Epithelial cell of esophagus (primary cell): Measurements from ENCODE around the gene IGSF11.
A peak's percentile ranks its signal among the peaks of the same experiment; 100 is the strongest.

ENCODE experiments used
- DNase-seq: peaks from one replicate; pipeline ENCODE4 v3.0.0; 2010; ENCODE audit warnings: low read depth
- H3K4me3 ChIP-seq: 2 replicates; pipeline ENCODE4 v1.5.1; 2011; ENCODE audit warnings: mild to moderate bottlenecking, low read length, control low read depth
- CTCF ChIP-seq: IDR thresholded peaks from 2 replicates; pipeline ENCODE4 v1.5.1; 2011; ENCODE audit warnings: low read depth, mild to moderate bottlenecking, low read length, control low read depth, inconsistent platforms; ENCODE audit not compliant: insufficient read depth; ENCODE audit errors: missing control alignments

The IGSF11 gene

GRCh38 chr3:118912188-118912587 is 122.5 kb downstream of the IGSF11 start:
- TF ChIP-seq CTCF = no peak
- DNase-seq = no peak
- no peak overlapping the region for H3K4me3 ChIP-seq

- H3K4me3 ChIP-seq = no peak overlapping the region
- no peak for DNase-seq
- no peak for TF ChIP-seq CTCF
Measured at GRCh38 chr3:118910332-118910731, 124.3 kb downstream of the IGSF11 start.

GRCh38 chr3:118909763-118910162 is 124.9 kb downstream of the IGSF11 start:
- no peak for TF ChIP-seq CTCF
- DNase-seq = peak; percentile 55

GRCh38 chr3:118907909-118908308 is 126.7 kb downstream of the IGSF11 start:
- no peak for TF ChIP-seq CTCF
- no peak for DNase-seq
- H3K4me3 ChIP-seq = no peak overlapping the region

More at GRCh38 chr3:118909763-118910162, 124.9 kb downstream of the IGSF11 start:
- no peak overlapping the region for H3K4me3 ChIP-seq

- no peak for TF ChIP-seq CTCF
- no peak overlapping the region for H3K4me3 ChIP-seq
- DNase-seq = no peak
Measured at GRCh38 chr3:118900737-118901525, 133.7 kb downstream of the IGSF11 start.

GRCh38 chr3:118890206-118890605 is 144.4 kb downstream of the IGSF11 start:
- no peak overlapping the region for H3K4me3 ChIP-seq
- no peak for DNase-seq
- no peak for TF ChIP-seq CTCF

GRCh38 chr3:118889691-118890090 is 145.0 kb downstream of the IGSF11 start:
- TF ChIP-seq CTCF = no peak
- no peak for DNase-seq
- H3K4me3 ChIP-seq = no peak overlapping the region
